AG04449 (cell line): ENCODE measurements around the gene VCAN.
A peak's percentile ranks its signal among the peaks of the same experiment; 100 is the strongest.

ENCODE experiments used
- CTCF ChIA-PET: fragments of 350-600 bp; formaldehyde crosslinking; extraction: SDS; loops from one replicate; lab custom pipeline; 2021; ENCODE audit warnings: antibody characterized with exemption; lab: Yijun Ruan, JAX
- POLR2A ChIA-PET: fragments of 400-600, 350-600 bp; formaldehyde crosslinking; extraction: SDS; loops from one replicate; lab custom pipeline; 2020; ENCODE audit warnings: antibody characterized with exemption, inconsistent platforms; lab: Yijun Ruan, JAX
- DNase-seq: peaks from one replicate; pipeline ENCODE4 v3.0.0-alpha.2; 2010; ENCODE audit warnings: low read depth, low spot score
- H3K4me3 ChIP-seq: 2 replicates; pipeline ENCODE4 v1.5.1; 2011; ENCODE audit warnings: low read depth, mild to moderate bottlenecking, control low read depth, low read length
- TF ChIP-seq, protein P1 (sequence below): IDR thresholded peaks from one replicate; pipeline ENCODE4 v1.5.1; 2011; ENCODE audit warnings: mild to moderate bottlenecking, moderate library complexity, low read length, control low read depth, inconsistent platforms; ENCODE audit not compliant: insufficient read depth; ENCODE audit errors: missing control alignments

Gene VCAN

GRCh38 chr5:83608122-83608521 is 136.6 kb downstream of the VCAN start:
- no peak overlapping the region for H3K4me3 ChIP-seq
- TF ChIP-seq, protein P1, sequence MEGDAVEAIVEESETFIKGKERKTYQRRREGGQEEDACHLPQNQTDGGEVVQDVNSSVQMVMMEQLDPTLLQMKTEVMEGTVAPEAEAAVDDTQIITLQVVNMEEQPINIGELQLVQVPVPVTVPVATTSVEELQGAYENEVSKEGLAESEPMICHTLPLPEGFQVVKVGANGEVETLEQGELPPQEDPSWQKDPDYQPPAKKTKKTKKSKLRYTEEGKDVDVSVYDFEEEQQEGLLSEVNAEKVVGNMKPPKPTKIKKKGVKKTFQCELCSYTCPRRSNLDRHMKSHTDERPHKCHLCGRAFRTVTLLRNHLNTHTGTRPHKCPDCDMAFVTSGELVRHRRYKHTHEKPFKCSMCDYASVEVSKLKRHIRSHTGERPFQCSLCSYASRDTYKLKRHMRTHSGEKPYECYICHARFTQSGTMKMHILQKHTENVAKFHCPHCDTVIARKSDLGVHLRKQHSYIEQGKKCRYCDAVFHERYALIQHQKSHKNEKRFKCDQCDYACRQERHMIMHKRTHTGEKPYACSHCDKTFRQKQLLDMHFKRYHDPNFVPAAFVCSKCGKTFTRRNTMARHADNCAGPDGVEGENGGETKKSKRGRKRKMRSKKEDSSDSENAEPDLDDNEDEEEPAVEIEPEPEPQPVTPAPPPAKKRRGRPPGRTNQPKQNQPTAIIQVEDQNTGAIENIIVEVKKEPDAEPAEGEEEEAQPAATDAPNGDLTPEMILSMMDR: peak; percentile 62
- ChIA-PET POLR2A (no interaction called here), CTCF (interaction anchor here (0.7 to 2.1 kb wide), 6 partner anchors 12 to 69 kb away, joined by 3 to 6 read pairs (median 3); no protein-coding TSS in a partner anchor)
- no peak for DNase-seq

GRCh38 chr5:83614841-83615240 is 143.3 kb downstream of the VCAN start:
- no peak overlapping the region for H3K4me3 ChIP-seq
- TF ChIP-seq, protein P1: no peak
- POLR2A ChIA-PET: no interaction called here
- CTCF ChIA-PET: interaction anchor here (1.5 kb wide), 1 partner anchor 12 kb away, joined by 3 read pairs; no protein-coding TSS in a partner anchor
- no peak for DNase-seq

- TF ChIP-seq, protein P1: no peak
- ChIA-PET CTCF (no interaction called here), POLR2A (no interaction called here)
- DNase-seq: no peak
- no peak overlapping the region for H3K4me3 ChIP-seq
Observed at GRCh38 chr5:83628360-83628759, 156.8 kb downstream of the VCAN start.
